ENCODE results near the gene RXFP4.

Gene RXFP4

DNA sequence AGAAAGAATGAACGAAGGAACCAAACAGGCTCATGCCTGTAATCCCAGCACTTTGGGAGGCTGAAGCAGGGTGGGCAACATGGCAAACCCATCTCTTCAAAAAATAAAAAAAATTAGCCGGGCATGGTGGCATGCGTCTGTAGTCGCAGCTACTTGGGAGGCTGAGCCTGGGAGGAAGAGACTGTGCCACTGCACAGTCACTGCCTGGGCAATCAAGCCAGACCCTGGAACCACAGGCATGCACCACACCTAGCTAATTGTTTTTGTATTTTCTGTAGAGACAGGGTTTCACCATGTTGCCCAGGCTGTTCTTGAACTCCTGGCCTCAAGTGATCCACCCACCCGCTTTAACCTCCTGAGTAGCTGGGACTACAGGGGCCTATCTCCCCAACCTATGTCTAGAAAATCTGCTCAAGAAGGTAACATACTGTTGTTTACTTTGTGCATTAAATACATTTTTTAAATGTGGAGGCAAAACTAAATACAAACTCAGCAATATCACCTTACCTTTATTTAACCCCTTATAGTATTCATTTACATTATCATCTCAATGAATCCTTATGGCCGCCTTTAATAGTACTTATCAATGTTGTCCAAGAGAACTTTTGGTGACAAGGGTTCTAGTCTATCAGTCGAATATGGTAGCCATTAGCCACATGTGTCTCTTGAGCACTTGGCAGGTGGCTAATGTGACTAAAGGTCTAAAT is 10.0 kb upstream of the RXFP4 start:
- DNase-seq: no peak

DNA sequence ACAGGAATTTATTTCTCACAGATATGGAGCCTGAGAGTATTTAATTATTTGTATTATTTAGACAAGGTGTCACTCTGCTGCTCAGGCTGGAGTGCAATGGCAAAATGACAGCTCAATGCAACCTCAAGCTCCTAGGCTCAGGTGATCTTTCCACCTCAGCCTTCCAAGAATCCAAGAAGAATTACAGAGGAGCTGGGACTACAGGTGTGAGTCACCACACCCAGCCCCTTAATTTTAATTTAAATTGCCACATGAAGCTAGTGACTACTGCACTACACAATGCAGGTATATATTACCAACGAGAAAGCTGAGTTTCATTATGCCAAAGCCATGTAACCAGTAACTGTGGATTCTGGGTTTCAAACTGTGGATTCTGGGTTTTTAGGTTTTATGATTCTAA is 9.4 kb upstream of the RXFP4 start:
- DNase-seq: no peak

DNA sequence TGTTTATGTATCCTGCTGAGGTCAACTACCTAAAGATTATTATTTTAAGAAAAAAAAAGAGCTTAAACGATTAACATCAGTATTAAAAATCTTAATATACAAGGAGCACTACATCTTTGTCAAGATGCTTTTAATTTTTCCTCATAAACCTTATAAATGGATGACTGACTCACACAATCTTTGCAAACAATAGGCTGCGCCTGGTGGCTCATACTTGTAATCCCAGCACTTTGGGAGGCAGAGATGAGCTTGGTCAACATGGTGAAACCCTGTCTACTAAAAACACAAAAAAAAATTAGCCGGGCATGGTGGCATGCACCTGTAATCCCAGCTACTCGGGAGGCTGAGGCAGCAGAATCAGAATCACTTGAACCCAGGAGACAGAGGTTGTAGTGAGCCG is 9.0 kb upstream of the RXFP4 start:
- DNase-seq: no peak

DNA sequence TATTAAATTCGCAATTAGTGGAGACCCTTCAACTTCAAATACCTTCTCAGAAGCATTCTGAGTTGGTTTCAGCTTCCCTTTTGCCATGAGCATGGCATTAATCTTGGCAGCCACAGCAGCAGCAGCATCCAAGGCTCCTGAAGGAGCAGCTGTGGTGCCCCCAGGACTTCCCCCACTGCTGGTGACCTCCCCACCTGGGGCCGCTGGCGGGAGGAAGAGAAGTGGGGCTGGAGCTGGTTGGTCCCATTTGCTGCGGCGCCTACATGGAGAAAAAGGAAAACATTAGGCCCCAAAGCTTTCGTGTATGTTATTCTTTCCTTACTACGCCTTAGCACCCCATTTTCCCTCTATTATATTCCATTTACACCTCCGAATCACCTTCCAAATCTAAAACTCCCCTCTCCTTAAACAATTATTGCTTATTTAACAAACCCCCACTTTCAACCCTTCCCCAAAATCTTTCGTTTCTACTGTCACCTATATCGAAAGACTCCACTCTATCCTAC is 7.8 kb upstream of the RXFP4 start:
- no peak for DNase-seq

DNA sequence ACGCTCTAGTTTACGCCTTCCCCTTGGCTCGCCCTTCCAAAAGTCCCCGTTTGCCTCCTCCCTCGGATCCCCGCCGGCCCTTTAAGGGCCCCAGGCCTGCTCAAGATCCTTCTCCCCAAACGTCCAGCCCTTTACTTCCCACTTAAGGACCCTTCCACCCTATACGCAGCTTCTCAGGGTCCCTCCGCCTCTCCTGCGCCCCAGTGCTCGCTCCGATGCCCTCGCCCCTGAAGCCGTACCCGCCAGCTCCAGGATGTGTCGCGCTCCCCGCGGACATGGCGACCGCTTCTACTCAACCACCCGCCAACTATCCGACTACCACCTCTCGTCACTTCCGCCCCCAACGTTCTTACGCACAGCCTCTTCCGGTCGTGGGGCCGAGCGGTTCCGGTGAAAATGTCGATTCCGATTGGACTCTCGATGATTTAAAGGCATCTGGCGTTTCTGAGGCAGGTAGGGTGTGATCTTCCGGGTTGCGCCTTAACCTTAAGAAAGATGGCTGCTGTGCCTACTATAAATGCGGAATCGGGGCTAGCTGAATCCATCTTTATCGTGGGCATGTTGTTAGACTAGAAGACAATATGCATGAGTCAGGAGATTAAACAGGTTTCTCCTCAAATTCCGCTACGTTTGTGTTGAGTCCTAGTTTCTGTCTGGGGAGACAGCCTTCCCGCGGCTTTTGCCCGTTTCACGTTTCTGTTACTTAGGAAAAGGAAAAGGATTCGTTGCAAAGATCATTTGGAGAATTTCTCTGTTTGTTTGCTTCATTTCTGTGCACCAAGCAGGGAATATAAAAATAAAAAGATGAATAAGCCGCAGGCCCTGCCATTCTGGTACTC is 7.1 kb upstream of the RXFP4 start, which contains the start of gene KHDC4:
TSS of gene KHDC4 (minus strand) at position 317 of the 839 bp plus-strand sequence. CDS start at position 277, 40 bp downstream.
- peak; percentile 85 to 93 for DNase-seq

DNA sequence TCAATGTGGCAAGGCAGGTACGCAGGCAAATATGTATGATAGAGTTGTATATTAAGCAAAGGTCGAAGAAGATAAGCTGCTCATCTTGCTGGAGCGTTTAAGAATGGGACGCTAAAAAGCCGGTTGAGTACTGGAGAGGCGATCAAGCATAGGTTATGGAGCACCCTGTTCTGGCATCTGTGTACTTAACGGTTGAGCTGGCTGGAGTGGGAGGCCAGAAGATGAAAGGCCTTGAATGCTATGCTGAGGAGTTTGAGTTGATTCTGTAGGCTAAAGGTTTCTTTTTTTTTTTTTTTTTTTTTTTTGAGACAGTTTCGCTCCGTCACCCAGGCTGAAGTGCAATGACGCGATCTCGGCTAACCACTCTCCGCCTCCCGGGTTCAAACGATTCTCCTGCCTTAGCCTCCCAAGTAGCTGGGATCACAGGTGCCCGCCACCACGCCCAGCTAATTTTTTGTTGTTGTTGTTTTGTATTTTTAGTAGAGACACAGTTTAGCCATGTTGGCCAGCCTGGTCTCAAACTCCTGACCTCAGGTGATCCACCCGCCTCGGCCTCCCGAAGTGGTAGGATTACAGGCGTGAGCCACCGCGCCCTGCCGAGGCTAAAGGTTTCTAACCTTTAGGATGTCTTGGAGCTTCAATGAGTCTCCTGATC is 6.4 kb upstream of the RXFP4 start:
- no peak for DNase-seq

DNA sequence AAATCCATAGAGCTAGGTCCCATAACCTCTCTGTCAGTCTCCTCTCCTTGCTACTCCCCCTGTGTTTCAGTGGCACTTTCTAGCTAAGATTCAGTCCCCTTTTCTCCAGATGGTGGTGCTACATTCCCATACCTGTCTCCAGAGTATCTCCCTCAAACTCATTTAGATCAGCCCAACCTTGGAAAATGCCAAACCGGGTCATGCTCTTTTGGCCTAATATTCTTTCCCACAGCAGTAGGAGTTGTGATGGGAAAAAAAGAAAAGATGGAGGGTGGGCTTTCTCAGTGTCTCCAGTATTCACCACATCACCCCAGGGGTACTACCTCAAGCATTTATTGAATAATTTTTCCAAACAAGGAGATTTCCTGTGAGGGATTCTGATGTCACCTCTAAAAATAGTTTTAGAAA is 3.2 kb upstream of the RXFP4 start:
- peak in 1 of 2 experiments; percentile 66 for DNase-seq

DNA sequence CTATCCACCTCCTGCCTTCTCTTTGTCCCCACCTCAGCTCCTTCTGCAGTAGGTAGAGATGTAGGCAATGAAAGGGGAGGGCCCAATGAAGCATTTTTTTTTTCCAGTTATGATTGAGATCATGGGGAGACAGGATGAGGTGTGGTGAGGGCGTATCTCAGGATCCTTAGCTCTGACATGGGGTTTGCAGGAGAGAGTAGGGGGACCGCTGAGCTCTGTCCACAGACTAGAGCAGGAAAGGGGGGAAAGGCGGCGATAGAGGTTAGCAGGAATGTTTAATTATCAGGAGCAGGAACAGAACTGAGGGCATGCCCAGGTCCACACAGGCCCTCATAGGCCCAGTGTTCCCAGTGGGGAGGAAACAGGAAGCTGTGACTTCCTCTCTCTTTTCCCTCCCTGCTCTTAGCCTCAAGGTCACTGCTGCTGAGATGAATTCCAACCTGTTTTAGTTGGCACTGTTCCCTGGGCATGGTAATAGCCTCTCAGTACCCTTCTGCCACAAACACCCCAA is 901 bp upstream of the RXFP4 start:
- peak in 1 of 2 experiments; percentile 12 for DNase-seq

DNA sequence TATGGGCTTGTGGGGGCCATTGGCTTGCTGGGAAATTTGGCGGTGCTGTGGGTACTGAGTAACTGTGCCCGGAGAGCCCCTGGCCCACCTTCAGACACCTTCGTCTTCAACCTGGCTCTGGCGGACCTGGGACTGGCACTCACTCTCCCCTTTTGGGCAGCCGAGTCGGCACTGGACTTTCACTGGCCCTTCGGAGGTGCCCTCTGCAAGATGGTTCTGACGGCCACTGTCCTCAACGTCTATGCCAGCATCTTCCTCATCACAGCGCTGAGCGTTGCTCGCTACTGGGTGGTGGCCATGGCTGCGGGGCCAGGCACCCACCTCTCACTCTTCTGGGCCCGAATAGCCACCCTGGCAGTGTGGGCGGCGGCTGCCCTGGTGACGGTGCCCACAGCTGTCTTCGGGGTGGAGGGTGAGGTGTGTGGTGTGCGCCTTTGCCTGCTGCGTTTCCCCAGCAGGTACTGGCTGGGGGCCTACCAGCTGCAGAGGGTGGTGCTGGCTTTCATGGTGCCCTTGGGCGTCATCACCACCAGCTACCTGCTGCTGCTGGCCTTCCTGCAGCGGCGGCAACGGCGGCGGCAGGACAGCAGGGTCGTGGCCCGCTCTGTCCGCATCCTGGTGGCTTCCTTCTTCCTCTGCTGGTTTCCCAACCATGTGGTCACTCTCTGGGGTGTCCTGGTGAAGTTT is 550 bp downstream of the RXFP4 start:
- DNase-seq: no peak

DNA sequence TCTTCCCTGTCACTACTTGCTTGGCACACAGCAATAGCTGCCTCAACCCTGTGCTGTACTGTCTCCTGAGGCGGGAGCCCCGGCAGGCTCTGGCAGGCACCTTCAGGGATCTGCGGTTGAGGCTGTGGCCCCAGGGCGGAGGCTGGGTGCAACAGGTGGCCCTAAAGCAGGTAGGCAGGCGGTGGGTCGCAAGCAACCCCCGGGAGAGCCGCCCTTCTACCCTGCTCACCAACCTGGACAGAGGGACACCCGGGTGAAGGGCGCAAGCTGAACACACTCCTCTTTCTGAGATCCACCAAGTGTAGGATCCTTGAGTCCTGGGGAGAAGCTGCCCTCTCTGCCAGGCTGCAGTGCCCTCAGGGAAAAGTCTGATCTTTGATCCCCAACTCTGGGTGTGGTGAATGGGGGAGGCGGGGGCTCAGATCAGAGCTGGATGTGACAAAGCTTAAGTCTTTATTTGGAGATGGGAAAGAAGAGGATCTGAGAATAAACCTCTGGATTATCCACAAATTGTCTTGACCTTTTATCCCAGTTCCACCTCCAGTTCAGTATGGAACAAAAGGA is 1.2 kb downstream of the RXFP4 start:
- DNase-seq: no peak

DNA sequence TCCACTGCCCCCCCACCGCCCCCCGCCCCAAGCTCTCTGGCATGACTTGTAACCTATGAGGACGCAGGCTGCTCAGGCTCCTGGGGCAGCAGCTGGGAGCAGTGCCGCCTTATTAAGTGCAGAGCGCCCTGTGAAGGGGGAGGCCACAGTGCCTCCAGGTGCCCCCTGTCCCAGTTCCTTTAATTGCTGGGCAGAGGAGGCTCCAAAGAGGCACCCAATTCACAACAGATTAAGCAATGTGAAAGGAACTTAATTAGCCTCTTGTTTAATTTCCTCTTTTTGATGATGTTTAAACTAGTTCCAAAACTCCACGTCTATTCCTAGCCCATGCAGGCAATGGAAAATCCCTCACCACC is 3.0 kb downstream of the RXFP4 start:
- no peak for DNase-seq

DNA sequence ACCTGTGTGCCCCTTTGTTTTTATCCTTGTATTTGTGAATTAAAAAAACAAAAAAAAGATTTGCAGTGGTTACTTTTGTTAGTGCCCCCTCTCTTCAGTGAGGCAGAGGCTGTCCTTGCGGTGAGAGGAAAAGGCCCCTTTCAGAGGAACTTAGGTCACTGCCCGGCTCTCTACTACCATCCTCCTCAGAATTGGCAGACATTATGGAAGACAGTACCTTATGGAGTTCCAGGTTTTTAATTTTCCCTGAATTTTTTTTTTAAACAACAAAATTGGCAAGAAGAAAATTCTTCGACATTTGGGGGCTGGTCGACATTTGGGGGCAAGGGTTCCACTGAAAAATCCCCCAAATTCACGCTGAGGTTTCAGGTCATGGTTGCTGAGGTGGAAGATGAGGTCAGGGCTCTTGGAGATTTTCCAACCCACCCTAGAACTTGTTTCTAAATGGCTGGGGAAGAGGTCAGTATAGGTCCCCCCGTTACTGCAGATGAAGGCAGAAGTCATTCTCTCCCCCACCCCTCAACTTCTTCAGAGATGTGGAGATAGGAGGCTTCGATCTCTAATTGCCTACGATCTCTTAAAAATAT is 5.3 kb downstream of the RXFP4 start:
- no peak for DNase-seq

DNA sequence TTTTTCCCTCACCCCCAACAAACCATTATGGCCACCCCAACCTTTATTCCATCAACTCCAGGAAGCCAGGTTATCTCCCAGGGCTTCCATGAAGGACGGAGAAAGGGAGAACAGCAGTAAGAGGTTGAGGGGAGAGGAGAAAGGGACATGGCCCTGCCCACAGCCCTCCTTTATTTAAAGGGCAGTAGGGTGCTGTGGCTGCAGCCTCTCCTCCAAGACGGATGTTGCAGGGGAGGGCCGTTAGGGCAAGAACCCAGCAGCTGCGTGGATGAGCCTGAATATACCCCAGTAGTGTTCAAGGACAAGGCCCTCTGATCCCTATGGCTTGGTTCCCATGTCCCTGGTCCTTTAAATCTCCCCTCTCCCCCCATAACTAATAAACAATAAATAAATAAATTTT is 5.9 kb downstream of the RXFP4 start:
- DNase-seq: no peak

DNA sequence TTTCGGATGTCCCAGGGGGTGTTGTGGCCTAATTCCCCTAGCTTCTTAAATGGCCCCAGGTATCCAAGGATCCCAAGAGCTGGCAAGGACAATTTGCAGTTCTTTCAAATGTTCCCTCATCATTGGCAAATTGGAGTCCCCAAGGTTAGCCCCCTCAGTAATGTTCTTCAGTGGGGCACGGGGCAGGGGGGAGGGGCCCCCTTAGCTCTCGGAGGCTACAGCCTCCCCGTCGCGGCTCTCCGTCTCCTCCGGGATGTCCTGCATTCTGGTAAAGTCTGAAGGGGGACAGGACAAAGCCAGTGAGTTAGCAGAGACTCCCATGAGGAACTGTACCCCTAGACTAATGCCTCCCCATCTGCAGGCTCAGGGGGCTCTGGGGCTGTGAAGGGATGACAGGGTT is 6.3 kb downstream of the RXFP4 start:
- DNase-seq: no peak

DNA sequence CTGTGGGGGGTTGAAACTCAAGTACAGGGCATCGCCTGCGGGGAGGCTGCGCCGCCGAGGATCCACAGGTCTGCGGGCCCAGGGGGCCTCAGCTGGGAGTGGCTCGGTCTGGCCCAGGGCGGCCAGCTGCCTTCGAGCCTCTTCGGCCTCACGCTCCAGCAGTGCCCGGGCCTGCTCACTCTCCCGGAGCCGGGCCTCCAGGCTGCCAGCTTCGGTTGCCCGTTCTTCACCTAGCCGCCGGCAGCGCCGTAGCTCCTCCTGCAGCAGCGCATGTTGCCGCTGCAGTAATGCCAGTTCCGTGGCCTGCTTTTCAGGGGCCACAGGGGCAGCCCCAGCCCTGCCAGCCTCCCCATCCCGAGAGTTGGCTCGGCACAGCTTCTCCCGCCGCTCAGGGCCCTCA is 9.4 kb downstream of the RXFP4 start:
- DNase-seq: no peak

DNA sequence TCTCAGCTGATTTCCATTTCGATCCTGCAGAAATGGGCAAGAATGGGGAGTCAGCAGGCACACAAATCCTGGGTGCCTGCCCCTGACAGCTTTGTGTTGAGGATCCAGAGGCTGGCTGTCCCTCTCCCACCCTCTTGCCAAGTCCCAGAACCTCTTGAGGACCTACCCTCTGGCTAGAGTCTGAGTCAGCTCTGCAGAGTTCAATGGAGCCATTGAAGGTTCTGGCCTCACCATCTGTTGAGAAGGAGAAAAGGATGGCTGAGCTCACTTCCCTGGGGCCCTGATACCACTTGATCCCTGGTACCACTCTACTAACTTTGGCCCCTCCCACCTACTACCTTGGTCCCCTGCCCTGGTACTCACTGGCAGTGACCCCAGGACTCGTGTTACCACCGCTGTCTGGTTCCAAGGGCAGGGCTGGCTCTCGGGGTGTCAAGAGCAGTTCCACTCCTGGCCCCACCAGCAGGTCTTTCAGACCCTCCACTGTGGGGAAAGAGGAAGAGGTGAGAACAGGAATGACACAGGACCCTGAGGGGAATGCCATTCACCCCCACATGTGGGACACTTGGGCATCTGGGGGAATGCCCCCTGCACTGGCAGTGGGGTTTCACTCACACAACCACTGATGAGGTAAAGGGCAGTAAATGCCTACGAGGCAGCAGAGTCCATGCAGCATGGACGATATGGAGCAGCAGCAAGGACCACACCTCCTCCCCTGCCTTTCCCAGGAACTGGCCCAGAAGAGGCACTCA is 10.5 kb downstream of the RXFP4 start:
- DNase-seq: no peak

DNA sequence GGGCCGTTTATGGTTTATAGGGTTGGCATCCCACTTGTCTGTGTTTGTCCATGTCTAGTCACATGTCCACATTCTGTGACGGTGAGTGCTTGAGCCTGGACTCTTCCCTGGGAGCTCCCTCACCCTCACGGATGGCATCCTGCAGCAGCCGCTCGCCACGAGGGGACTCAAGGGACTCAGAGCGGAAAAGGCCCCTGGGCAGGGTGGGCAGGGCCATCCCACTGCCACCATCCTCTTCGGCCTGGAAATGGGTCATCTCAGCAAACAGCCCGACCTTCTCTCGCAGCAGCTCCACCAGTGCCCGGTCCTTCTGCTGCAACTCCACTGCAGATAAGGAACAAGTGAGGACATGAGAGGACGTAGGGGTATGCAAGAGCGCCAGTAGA is 11.1 kb downstream of the RXFP4 start:
- no peak for DNase-seq

DNA sequence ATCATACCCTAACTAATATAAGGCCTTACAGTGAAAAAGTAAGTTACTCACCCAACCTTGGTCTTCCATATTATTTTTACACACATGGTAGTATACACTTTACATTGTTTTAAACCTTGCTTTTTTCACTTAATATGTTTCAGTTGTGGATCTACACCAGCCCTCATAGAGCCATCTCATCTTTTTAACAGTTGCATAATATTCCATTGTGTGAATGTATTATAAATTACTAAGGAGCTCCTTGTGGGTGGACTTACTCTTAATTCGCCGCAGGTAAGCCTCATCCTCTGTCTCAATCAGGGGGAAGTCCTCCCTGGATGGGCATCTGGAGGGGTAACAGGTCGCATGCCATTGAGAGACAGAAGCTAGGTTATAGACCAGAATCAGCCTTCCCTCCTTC is 13.2 kb downstream of the RXFP4 start:
- DNase-seq: no peak

DNA sequence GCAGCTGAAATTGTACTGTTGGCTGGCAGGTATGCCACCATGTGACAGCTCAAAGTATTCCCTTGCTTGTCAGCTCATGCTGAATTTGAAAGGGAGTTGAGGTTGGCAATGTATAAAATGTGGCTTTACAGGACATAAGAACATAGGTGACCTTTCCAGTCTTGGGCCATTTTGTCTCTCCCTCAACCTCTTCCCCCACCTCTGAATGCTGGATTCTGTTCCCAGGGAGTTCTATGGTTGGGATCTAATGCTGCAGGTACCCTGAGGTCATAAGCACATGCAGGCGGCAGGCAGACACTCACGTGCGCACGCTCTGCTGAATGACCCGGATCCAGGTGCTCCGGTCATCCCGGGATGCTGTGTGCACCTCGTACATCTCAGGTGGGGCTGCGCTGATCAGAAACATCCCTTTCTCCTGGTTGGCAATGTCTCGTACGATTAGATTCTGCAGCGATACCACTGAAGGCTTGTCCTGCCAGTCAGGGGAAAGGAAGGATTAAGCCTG is 16.0 kb downstream of the RXFP4 start:
- DNase-seq: no peak

DNA sequence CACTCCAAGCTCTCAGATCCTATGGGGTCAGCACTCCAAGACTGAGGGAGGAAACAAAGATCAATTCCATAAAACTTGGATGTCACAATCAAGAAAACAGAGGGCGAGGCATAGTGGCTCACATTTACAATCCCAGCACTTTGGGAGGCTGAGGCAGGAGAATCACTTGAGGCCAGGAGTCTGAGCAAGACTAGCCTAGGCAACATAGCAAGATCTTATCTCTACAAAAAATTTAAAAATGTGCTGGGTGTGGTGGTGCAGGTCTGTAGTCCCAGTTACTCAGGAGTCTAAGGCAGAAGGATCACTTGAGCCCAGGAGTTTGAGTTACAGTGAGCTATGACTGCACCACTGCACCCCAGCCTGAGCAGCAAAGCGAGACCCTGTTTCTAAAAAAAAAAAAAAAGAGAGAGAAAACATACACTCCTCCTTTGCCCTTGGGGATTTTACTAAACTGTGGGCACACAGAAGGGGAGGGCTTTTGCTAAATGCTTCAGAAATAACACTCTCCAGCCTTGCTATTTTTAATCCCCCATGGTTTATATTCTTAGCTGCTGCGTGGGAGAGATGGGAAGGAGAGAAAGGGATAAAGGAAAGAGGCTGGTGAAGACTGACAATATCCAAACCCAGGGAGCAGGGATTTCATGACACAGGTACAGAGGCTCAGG is 18.8 kb downstream of the RXFP4 start:
- no peak for DNase-seq

DNA sequence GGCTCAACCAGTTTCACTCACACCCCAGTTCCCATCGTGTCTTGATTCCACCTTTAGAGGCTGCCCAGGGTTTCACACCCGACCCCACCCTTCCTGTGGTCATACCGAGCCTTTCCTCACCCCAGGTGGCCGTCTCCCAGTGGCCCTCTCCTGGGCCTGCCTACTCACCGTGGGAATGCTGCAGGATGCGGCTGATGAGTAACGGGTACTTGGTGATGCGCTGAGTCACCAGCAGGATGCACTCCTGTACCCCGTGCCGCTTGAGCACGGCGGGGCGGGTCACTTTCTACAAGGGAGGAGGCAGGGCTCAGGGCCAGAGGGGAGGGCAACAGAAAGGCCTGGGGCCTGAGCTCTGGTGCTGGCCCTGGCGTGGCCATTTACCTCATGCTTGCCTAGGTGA is 20.5 kb downstream of the RXFP4 start:
- peak in 1 of 2 experiments; percentile 49 for DNase-seq

Measured in cerebellar nuclear complex (tissue), 1 donor.